ENCODE results near the gene SOX18.
"Not testable (repeated sequence)": the region's sequence is repeated elsewhere in the genome, so short reads cannot be mapped to it uniquely, and the experiment has no call there.

Gene SOX18

GRCh38 chr20:64049060-64049877 lies at the start of gene SOX18:
TSS of gene SOX18 (minus strand) at chr20:64049639. CDS start at chr20:64049516, 123 bp downstream.
- no peak for DNase-seq

- no peak for DNase-seq
These were observed 49.1 kb upstream of the SOX18 start for GRCh38 chr20:64098471-64099013.

- DNase-seq, result no peak
These were observed 47.1 kb upstream of the SOX18 start for GRCh38 chr20:64096535-64096934.

- DNase-seq, result no peak
These were observed 46.5 kb upstream of the SOX18 start for GRCh38 chr20:64095927-64096326.

GRCh38 chr20:64095455-64095854 lies 46.0 kb upstream of the SOX18 start:
- no peak for DNase-seq

GRCh38 chr20:64093013-64093503 lies 43.6 kb upstream of the SOX18 start:
- no peak for DNase-seq

GRCh38 chr20:64092258-64093012 lies 43.0 kb upstream of the SOX18 start:
- DNase-seq, result no peak

- DNase-seq, result no peak
These were observed 42.3 kb upstream of the SOX18 start for GRCh38 chr20:64091770-64092169.

- DNase-seq, result no peak
These were observed 41.9 kb upstream of the SOX18 start for GRCh38 chr20:64091340-64091739.

GRCh38 chr20:64090165-64090564 lies 40.7 kb upstream of the SOX18 start:
- DNase-seq, result no peak

GRCh38 chr20:64088586-64088985 lies 39.1 kb upstream of the SOX18 start:
- DNase-seq, result not testable (repeated sequence)

- not testable (repeated sequence) for DNase-seq
These were observed 37.9 kb upstream of the SOX18 start for GRCh38 chr20:64087226-64087825.

GRCh38 chr20:64086801-64087200 lies 37.4 kb upstream of the SOX18 start:
- DNase-seq, result no peak

GRCh38 chr20:64084685-64085152 lies 35.3 kb upstream of the SOX18 start:
- DNase-seq, result no peak

GRCh38 chr20:64083804-64084684 lies 34.6 kb upstream of the SOX18 start, which contains the start of gene LKAAEAR1:
TSS of gene LKAAEAR1 (minus strand) at chr20:64084398. CDS start at chr20:64084219, 179 bp downstream.
- no peak for DNase-seq

GRCh38 chr20:64083378-64083803 lies 34.0 kb upstream of the SOX18 start:
- DNase-seq, result peak; percentile 39 to 49

GRCh38 chr20:64082820-64083377 lies 33.5 kb upstream of the SOX18 start:
- DNase-seq, result no peak

GRCh38 chr20:64082126-64082731 lies 32.8 kb upstream of the SOX18 start:
- peak in 1 of 2 donors; percentile 26 for DNase-seq

GRCh38 chr20:64081624-64081964 lies 32.2 kb upstream of the SOX18 start:
- DNase-seq, result no peak

- DNase-seq, result no peak
These were observed 31.6 kb upstream of the SOX18 start for GRCh38 chr20:64080813-64081623.

Data from hippocampal formation (tissue), 2 donors.